Motor neuron (in vitro differentiated cells): ENCODE data around the gene SPRING1. TPM values are rescaled to one million over a fixed set of nuclear protein-coding genes. Genes with fewer than 3 reads are reported as not detected.

Experiments used
- ATAC-seq, 8 experiments: fragments of 200-7000 bp; cut with Tn5 transposase; replicated peaks in 6 of 8; 2 replicates each; pipeline ENCODE4 v1.8.0; 2021; ENCODE audit warnings: mild to moderate bottlenecking in 8 of 8, moderate library complexity in 8 of 8
- H3K27ac ChIP-seq, 2 donors: fragments of 250-450 bp; sonication (Bioruptor Pico); 2 replicates each; pipeline ENCODE4 v1.9.0; 2021; ENCODE audit warnings: antibody characterized with exemption in 2 of 2, mild to moderate bottlenecking in 2 of 2, moderate library complexity in 1 of 2
- H3K4me1 ChIP-seq, 2 donors: fragments of 250-450 bp; sonication (Bioruptor Pico); replicated peaks in 1 of 2; 2 replicates each; pipeline ENCODE4 v1.6.1; 2021; ENCODE audit warnings: antibody characterized with exemption in 2 of 2, mild to moderate bottlenecking in 2 of 2, moderate library complexity in 1 of 2
- H3K4me3 ChIP-seq, 5 donors: fragments of 250-450 bp; sonication (Bioruptor Pico); 2 replicates each; pipeline ENCODE4 v1.9.0; 2021; ENCODE audit warnings: antibody characterized with exemption in 5 of 5, mild to moderate bottlenecking in 5 of 5, moderate library complexity in 4 of 5
- WGBS, 10 experiments: fragments of 450-650 bp; shearing (Covaris generic); methylation state at CpG; one replicate each; pipeline ENCODE4 v1.0.0; 2022; 5-methylcytosine and 5-hydroxymethylcytosine counted together
- in situ Hi-C, 9 experiments: fragments of 400-800 bp; cut with MboI; loops; one replicate each; pipeline ENCODE4 v1.15.0; 2021; ENCODE audit warnings: low sequenced_read_pairs in 9 of 9, low pct_unique_long_range_greater_than_20kb in 2 of 9; ENCODE audit not compliant: unreplicated experiment in 9 of 9
- total RNA-seq, 8 experiments: library from RNA; unstranded; fragments of 300-600 nt; gene quantifications; 2 replicates each; pipeline versions ENCODE4 v1.2.3 to v1.2.4, GENCODE V29; 2022

SPRING1 gene, protein sequence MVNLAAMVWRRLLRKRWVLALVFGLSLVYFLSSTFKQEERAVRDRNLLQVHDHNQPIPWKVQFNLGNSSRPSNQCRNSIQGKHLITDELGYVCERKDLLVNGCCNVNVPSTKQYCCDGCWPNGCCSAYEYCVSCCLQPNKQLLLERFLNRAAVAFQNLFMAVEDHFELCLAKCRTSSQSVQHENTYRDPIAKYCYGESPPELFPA
- 10 to 100 TPM; 11.7 to 43.7 (median 23.9) TPM for total RNA-seq

DNA sequence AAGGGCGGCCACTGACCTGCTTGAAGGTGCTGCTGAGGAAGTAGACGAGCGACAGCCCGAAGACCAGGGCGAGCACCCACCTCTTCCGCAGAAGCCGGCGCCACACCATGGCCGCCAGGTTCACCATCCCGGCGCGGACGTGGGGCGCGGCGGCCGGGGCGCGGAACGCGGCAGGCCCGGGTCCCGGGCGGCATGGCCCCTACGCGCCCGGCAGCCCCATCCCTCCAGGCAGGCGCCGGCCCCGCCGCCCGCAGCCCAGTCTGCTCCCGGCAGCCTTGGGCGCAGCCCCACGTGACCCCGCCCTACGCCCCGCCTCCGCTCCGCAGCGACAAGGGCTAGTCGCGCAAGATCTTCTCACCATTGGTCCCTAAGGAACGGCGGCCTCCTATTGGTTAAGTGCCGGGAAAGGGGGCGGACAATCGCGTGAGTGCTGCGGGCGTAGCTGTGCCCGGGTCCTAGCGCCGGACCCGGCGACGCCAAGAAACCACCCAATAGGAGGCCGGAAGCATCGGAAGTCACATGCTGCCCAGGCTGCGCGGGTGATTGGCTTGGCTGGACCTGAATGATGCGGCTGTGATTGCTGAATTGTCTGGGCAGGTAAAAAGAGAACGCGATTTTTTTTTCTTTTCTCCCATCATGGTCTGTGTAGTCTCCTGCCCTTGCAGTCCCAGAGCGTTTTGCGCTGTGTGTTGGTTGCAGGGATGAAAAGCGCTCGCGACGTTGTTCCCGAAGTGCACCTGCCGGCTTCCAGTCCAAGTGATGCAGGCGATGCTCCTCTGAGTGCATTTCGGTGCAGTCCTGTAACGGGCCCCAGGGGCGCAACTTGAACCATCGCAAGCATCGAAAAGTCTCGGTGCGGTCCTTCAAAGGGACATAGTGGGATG lies at the start of gene SPRING1, which contains the start of gene RNFT2:
Gene SPRING1 (minus strand): TSS at position 296 of the 884 bp plus-strand sequence. CDS start 169 bp downstream, at position 127.
Gene RNFT2 (plus strand): TSS at position 542 of the 884 bp plus-strand sequence. CDS start 2,183 bp downstream, outside the sequence.
- 0% methylated on average over 1 to 12 of the region's 80 CpGs; no CpG with 5 or more reads in 1 of the 10 experiments for WGBS, 10 experiments
- peak within 1 kb of the TSS in 1 of 2 donors; percentile 49 for H3K27ac ChIP-seq
- peaks cover 7 to 11% of the 10 kb centered on the region in 2 donors for H3K4me1 ChIP-seq
- H3K4me3 ChIP-seq, result peak within 1 kb of the TSS; percentile 64 to 95 (median 75)
- in situ Hi-C loops, result no loop called here
- peak; percentile 97 to 99 (median 98) for ATAC-seq

DNA sequence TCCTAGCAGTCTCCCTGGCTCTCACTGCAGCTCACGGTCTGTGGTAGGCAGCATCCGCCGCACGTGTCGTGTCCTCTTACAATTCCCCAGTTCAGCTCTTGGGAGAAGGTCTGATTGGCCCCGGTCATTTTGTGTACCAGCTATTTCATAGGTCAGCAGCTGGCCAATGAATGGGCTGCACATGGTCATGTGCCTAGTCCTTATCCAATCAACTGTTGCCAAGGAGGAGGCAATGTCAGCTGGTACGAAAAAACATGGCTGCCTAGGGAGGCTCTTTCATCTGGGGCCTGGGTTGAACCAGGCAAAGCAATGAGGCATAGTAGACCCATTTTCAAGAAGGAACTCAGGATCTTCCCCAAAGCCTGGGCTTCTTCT lies 46.4 kb upstream of the SPRING1 start:
- H3K27ac ChIP-seq, result no peak overlapping the region
- ATAC-seq, result peak in 5 of 8 experiments; percentile 21 to 80 (median 27)
- 80 to 100% (median 95%) methylated on average over 1 to 6 of the region's 7 CpGs; no CpG with 5 or more reads in 5 of the 10 experiments for WGBS, 10 experiments
- H3K4me3 ChIP-seq, result no peak overlapping the region
- in situ Hi-C loops, result loop anchor here in 1 of 9 experiments (25.0 kb wide), 1 partner anchor 103 kb away; the partner anchor contains the start of gene HRK
- H3K4me1 ChIP-seq, result no peaks in the 10 kb centered on the region

DNA sequence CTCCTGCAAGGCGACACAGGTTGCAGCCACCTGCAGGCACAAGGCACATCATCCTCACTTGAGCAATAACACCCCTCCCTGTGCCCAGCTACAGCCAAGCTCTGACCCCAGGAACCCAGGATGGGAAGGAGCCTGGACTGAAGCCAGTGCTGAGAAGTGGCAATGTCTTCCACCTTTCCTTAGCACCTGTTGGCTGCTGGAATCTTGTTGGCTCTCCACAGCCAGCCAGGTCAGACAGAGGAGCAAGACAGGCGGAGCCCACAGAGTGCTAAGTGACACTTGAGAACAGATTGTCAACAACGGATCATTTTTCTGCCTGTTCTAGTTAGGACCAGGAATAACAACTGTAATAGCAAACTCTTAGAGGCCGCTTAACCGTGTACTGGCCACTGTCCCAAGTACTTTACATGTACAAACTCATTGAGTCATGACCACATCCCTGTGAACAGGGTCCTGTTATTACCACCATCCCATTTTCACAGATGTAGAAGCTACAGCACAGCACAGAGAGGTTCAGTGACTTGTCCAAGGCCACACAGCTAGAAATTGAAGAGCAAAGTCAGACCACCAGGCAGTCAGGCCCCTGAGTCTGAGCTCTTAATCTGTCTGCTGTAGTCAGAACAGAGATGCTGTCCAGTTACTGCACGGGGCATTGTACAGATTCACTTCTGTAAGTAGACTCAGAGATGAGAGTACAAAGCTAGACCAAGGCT lies 45.8 kb upstream of the SPRING1 start:
- ATAC-seq, result no peak
- in situ Hi-C loops, result loop anchor here in 1 of 9 experiments (25.0 kb wide), 1 partner anchor 104 kb away; the partner anchor contains the start of gene HRK

DNA sequence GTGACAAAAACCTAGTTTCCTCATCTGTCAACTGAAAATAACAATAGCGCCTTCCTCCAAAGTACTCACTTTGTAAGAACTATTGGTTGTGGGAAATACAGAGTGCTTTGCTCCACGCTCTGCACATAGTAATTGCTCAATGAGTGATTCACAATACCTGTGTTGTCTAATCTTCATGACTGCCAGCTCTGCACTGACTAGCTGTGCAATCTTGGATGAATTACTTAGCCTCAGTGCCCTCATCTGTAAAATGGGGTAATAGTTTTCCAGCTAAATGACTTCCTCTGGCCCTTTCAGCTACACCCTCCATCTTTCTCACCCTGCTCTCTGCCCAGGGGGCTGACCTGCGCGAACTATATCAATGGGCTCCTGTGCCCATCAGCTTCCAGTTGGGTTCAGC lies 43.1 kb upstream of the SPRING1 start:
- in situ Hi-C loops, result loop anchor here in 1 of 9 experiments (25.0 kb wide), 1 partner anchor 106 kb away; the partner anchor contains the start of gene HRK
- 0 to 90% (median 34%) methylated on average over 1 to 4 of the region's 4 CpGs; no CpG with 5 or more reads in 6 of the 10 experiments for WGBS, 10 experiments
- Histone ChIP-seq H3K4me3 (no peak overlapping the region), H3K4me1 (no peaks in the 10 kb centered on the region), H3K27ac (no peak overlapping the region)
- no peak for ATAC-seq

More for the DNA sequence above, 45.8 kb upstream of the SPRING1 start:
- 60 to 100% (median 95%) methylated on average over 1 to 5 of the region's 6 CpGs; no CpG with 5 or more reads in 2 of the 10 experiments for WGBS, 10 experiments
- H3K4me3 ChIP-seq, result no peak overlapping the region
- H3K4me1 ChIP-seq, result no peaks in the 10 kb centered on the region
- no peak overlapping the region for H3K27ac ChIP-seq

DNA sequence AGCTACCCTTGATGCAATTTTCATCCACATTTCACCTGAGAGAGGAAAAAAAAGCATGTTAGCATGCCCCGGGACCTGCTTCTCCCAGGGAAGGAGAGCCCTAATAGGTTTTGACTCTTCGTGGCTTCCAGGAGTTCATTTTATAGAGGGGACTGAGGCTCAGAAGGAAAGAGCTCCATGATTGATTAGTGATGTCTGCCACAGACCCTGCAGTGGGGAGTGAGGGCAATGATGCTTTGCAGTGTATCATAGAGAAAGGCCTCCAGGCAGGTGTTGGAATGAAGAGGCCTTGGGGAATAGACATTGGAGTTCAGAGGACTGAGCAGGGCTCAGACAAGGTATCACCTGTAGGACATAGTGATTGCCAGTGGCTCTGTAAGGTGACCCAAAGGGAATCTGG lies 41.7 kb upstream of the SPRING1 start:
- in situ Hi-C loops, result loop anchor here in 1 of 9 experiments (25.0 kb wide), 1 partner anchor 108 kb away; the partner anchor contains the start of gene HRK
- H3K27ac ChIP-seq, result no peak overlapping the region

DNA sequence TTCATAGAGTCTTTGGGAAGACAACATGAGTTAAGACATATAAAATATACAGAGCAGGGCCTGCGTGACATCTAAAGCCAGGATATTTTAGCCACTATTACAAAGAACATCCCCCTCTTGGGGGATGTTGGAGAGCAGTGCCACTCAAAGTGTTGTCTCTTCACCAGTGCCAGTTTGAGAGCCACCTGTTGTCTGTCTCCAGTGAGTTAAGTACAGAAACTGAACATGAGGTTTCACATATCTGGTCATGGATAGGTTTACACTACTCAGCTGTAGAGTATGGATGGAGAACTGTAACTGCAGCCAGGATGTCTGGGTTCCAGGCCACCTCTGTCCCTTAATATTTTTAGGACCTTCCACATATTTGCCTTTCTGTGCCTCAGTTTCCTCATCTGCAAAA lies 39.4 kb upstream of the SPRING1 start:
- WGBS, 10 experiments, result 40 to 100% (median 100%) methylated on average over 1 of the region's 1 CpG; no CpG with 5 or more reads in 5 of the 10 experiments
- Histone ChIP-seq H3K4me3 (no peak overlapping the region), H3K4me1 (no peaks in the 10 kb centered on the region), H3K27ac (no peak overlapping the region)
- in situ Hi-C loops, result loop anchor here in 1 of 9 experiments (25.0 kb wide), 1 partner anchor 110 kb away; the partner anchor contains the start of gene HRK
- ATAC-seq, result no peak

More for the DNA sequence above, 41.7 kb upstream of the SPRING1 start:
- no peak for ATAC-seq
- 20 to 100% (median 66%) methylated on average over 2 of the region's 2 CpGs; no CpG with 5 or more reads in 6 of the 10 experiments for WGBS, 10 experiments
- Histone ChIP-seq H3K4me1 (no peaks in the 10 kb centered on the region), H3K4me3 (no peak overlapping the region)

DNA sequence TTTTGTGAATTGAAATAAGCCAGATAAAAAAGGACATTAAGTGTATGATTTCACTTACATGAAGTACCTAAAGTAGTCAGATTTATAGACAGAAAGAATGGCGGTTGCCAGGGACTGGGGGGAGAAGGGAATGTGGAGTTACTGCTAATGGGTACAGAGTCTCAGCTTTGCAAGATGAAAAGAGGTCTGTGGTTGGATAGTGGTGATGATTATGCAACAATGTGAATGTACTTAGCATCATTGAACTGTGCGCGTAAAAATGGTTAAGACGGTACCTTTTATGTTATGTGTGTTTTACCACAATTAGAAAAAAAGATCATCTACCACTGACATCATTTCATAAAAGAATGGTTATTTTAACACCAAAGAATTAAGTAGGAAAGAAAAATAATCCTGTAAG lies 36.2 kb upstream of the SPRING1 start:
- 35 to 75% (median 67%) methylated on average over 3 to 4 of the region's 4 CpGs; no CpG with 5 or more reads in 1 of the 10 experiments for WGBS, 10 experiments
- no peaks in the 10 kb centered on the region for H3K4me1 ChIP-seq
- no peak overlapping the region for H3K4me3 ChIP-seq
- H3K27ac ChIP-seq, result no peak overlapping the region
- no peak for ATAC-seq
- in situ Hi-C loops, result no loop called here

DNA sequence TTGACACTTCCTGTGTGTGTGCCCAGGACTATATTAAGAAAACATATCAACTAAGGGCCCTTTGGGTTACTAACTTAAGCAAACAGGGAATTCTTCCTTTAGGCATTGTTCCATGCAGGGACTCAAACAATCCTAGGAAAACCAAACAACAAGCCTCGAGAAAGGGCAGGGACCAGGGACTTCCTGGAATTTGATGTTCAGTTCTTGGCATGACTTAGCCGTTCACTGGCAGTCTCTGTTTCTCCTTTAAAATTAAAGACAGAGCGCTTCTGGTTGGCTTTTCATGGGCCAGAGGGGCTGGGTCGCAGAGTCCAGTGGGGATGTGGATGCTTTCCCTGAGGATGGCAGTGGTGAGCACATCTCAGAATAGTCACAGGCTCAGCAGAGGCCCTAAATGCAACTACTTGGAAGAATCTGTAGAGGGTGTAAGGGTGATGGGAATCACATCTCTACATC lies 35.4 kb upstream of the SPRING1 start:
- ATAC-seq, result peak in 3 of 8 experiments; percentile 25 to 72 (median 71)
- H3K4me1 ChIP-seq, result no peaks in the 10 kb centered on the region
- H3K4me3 ChIP-seq, result no peak overlapping the region
- in situ Hi-C loops, result no loop called here
- H3K27ac ChIP-seq, result no peak overlapping the region
- WGBS, 10 experiments, result 0 to 94% (median 87%) methylated on average over 1 to 4 of the region's 4 CpGs; no CpG with 5 or more reads in 2 of the 10 experiments

DNA sequence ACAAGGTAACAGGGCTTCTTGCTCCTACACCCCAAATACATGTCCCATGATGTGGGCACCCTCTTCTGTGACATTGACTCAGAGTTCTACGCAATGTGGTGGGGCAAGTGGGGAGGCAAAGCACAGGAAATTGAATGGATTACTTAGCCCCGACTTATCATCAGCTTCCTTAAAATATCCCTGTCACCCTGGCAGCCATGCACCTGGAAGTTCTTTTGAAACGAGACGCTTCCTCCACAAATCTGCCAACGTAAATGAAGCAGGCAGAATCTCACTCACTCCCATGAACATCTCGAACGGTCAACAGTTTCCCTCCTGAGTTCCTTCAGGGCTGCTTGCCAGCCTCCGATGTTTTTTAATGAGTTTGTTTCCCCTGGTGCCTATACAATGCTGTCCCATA lies 33.8 kb upstream of the SPRING1 start:
- no peak for ATAC-seq
- in situ Hi-C loops, result no loop called here
- 26 to 100% (median 93%) methylated on average over 1 to 8 of the region's 8 CpGs; no CpG with 5 or more reads in 3 of the 10 experiments for WGBS, 10 experiments

DNA sequence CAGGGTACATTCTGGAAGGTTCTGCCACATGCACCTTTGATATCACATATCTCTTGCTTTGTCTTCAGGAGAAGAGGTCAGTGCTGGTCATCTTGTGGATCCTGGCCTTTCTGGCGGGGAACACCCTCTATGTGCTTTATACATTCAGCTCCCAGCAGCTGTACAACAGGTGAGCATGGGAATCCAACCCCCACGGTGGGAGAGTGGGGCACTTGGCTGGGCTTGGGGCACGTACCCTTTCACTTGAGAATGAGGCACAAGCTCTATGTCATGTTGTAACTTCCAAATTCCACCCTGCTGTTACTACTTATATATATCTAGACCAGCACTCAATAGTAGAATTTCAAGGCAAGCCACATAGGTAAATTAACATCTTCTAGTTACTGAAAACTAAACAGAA lies 28.9 kb upstream of the SPRING1 start:
- no peak for ATAC-seq
- Histone ChIP-seq H3K27ac (no peak overlapping the region), H3K4me1 (peaks cover 0 to 7% of the 10 kb centered on the region in 2 donors), H3K4me3 (no peak overlapping the region)
- 50 to 100% (median 94%) methylated on average over 1 to 3 of the region's 3 CpGs; no CpG with 5 or more reads in 4 of the 10 experiments for WGBS, 10 experiments
- in situ Hi-C loops, result no loop called here

More for the DNA sequence above, 33.8 kb upstream of the SPRING1 start:
- Histone ChIP-seq H3K4me3 (no peak overlapping the region), H3K27ac (no peak overlapping the region), H3K4me1 (no peaks in the 10 kb centered on the region)

DNA sequence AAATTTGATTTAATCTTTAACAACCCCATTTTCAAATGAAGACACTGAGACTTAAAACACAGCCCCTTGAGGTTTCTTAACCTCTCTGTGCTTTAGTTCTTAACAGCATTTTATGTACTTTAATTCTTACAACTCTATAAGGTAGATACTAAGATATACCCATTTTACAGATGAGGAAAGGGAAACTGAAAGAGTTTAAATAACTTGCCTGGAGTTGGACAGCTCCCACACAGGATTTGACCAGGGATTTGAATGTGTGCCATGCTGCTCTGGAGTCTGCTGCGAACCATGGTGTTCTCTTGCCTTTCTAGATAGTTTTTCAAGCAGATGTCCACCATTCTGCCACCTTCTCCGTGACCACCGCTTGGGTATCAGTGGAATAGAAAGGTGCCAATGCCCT lies 28.4 kb upstream of the SPRING1 start:
- no peak for ATAC-seq
- peaks cover 0 to 7% of the 10 kb centered on the region in 2 donors for H3K4me1 ChIP-seq
- WGBS, 10 experiments, result 80 to 100% (median 100%) methylated on average over 1 to 3 of the region's 3 CpGs; no CpG with 5 or more reads in 2 of the 10 experiments
- in situ Hi-C loops, result no loop called here
- H3K4me3 ChIP-seq, result no peak overlapping the region
- no peak overlapping the region for H3K27ac ChIP-seq

DNA sequence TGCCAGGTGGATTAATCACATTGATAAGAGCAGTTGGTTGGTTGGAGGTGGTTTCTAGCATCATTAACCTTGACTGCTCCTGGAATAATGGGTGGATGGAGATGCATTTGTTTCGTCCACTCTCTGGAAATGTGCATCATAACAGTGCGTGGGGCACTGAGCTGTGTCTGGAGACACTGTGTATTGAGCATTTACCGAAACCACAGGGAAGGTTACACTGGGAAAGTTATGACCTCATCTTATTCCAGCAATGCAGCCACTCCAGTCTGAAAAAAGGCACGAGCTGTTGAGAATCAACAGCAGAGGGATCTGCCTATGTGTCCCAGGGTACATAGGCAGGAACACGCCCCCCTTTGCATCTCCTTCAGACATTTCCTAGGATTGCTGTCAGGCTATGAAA lies 27.4 kb upstream of the SPRING1 start:
- in situ Hi-C loops, result no loop called here
- ATAC-seq, result peak in 6 of 8 experiments; percentile 39 to 99 (median 94)
- Histone ChIP-seq H3K4me1 (peaks cover 0 to 7% of the 10 kb centered on the region in 2 donors), H3K27ac (peak overlapping the region in 1 of 2 donors; percentile 54), H3K4me3 (no peak overlapping the region)
- 30 to 95% (median 80%) methylated on average over 1 to 5 of the region's 5 CpGs; no CpG with 5 or more reads in 3 of the 10 experiments for WGBS, 10 experiments
